K562 (cell line): ENCODE measurements around the gene SLC27A4. TPM values are rescaled to one million over a fixed set of nuclear protein-coding genes. Genes with fewer than 3 reads are reported as not detected.

Source experiments
- ATAC-seq: fragments of 200-7000 bp; cut with Tn5 transposase; 3 replicates; pipeline ENCODE4 v1.9.1; 2020; ENCODE audit warnings: moderate library complexity
- BruUV-seq: library from RNA; stranded (reverse); fragments of 400-500 nt; replicated peaks from 2 replicates; lab custom pipeline; 2021; lab: Mats Ljungman, UMichigan
- CTCF ChIA-PET: fragments of 300-600 bp; formaldehyde crosslinking; extraction: SDS; loops from one replicate; lab custom pipeline; 2021; ENCODE audit warnings: low intra/inter-chr PET ratio; lab: Yijun Ruan, JAX
- POLR2A ChIA-PET: fragments of 300-600, 350-650 bp; sonication (Branson Sonifier 250); formaldehyde crosslinking; extraction: SDS; loops from one replicate; lab custom pipeline; 2021; ENCODE audit warnings: antibody characterized with exemption, inconsistent platforms; lab: Yijun Ruan, JAX
- DNase-seq, 4 experiments: peaks; one replicate each; pipeline versions ENCODE4 v3.0.0 to v3.0.0-alpha.2; 2011 to 2018; ENCODE audit warnings: low spot score in 3 of 4, mixed read lengths in 3 of 4; ENCODE audit errors: extremely low read depth in 1 of 4
- FAIRE-seq: peaks from 2 replicates; lab custom pipeline; 2011; peaks lifted over from hg19 to GRCh38; lab: Jason Lieb, UNC
- H2AFZ ChIP-seq: 2 replicates; pipeline ENCODE4 v1.6.0; 2011; ENCODE audit warnings: low read depth, low read length, control low read depth, inconsistent platforms
- H3K27ac ChIP-seq: fragments of 200-600 bp; 3 replicates; pipeline ENCODE4 v1.8.0; 2011; ENCODE audit warnings: low read depth, mild to moderate bottlenecking, control low read depth, inconsistent platforms, low read length, moderate library complexity, mixed read lengths; ENCODE audit errors: extremely low read depth
- H3K27me3 ChIP-seq, 2 experiments: fragments of 300-600 bp in 1 of 2; 2 replicates in 1 of 2; 3 replicates in 1 of 2; pipeline versions ENCODE4 v1.6.0 to v1.8.0; 2011; ENCODE audit warnings: inconsistent platforms in 2 of 2, low read length in 2 of 2, mild to moderate bottlenecking in 1 of 2, mixed read lengths in 1 of 2, moderate library complexity in 1 of 2; ENCODE audit not compliant: control insufficient read depth in 2 of 2, insufficient read depth in 2 of 2
- H3K36me3 ChIP-seq: fragments of 300-600 bp; 3 replicates; pipeline ENCODE4 v1.8.0; 2011; ENCODE audit warnings: mild to moderate bottlenecking, low read length, inconsistent platforms; ENCODE audit not compliant: control insufficient read depth, insufficient read depth
- H3K4me1 ChIP-seq, 2 experiments: fragments of 200-600 bp in 1 of 2; replicated peaks in 1 of 2; 2 replicates in 1 of 2; 3 replicates in 1 of 2; pipeline versions ENCODE4 v1.5.1 to v1.8.0; 2011; ENCODE audit warnings: inconsistent platforms in 2 of 2, low read length in 2 of 2, mild to moderate bottlenecking in 1 of 2, mixed read lengths in 1 of 2, moderate library complexity in 1 of 2; ENCODE audit not compliant: control insufficient read depth in 2 of 2, insufficient read depth in 2 of 2
- H3K4me2 ChIP-seq: 2 replicates; pipeline ENCODE4 v1.6.1; 2011; ENCODE audit warnings: low read length, control low read depth, inconsistent platforms, mixed read lengths; ENCODE audit not compliant: insufficient read depth
- H3K4me3 ChIP-seq: fragments of 200-600 bp; sonication (generic), shearing (Covaris generic); 2 replicates; pipeline ENCODE4 v1.5.1; 2016; ENCODE audit warnings: control low read depth, inconsistent platforms
- H3K79me2 ChIP-seq: fragments of 200-600 bp; 3 replicates; pipeline ENCODE4 v1.8.0; 2011; ENCODE audit warnings: low read length, inconsistent platforms; ENCODE audit not compliant: control insufficient read depth, insufficient read depth
- H3K9ac ChIP-seq, 2 experiments: 2 replicates each; pipeline versions ENCODE4 v1.6.0 to v1.6.1; 2011; ENCODE audit warnings: low read depth in 2 of 2, low read length in 2 of 2, control low read depth in 1 of 2, inconsistent platforms in 1 of 2, mild to moderate bottlenecking in 1 of 2, mixed read lengths in 1 of 2; ENCODE audit not compliant: insufficient read depth in 1 of 2
- H3K9me1 ChIP-seq: one replicate; pipeline ENCODE4 v1.6.0; 2011; ENCODE audit warnings: inconsistent platforms, mild to moderate bottlenecking, low read length, moderate library complexity; ENCODE audit not compliant: control insufficient read depth, insufficient read depth
- H3K9me3 ChIP-seq: replicated peaks from 2 replicates; pipeline ENCODE4 v1.5.1; 2011; ENCODE audit warnings: low read depth, low read length, inconsistent platforms; ENCODE audit not compliant: control insufficient read depth, insufficient read depth
- H4K20me1 ChIP-seq: replicated peaks from 2 replicates; pipeline ENCODE4 v1.6.1; 2011; ENCODE audit warnings: low read length, inconsistent platforms, mixed read lengths; ENCODE audit not compliant: control insufficient read depth, insufficient read depth
- ZNF551 ChIP-seq: fragments of 250-450 bp; sonication (Bioruptor Pico); IDR thresholded peaks from 2 replicates; pipeline ENCODE4 v1.5.0; 2021; ENCODE audit warnings: mild to moderate bottlenecking, moderate library complexity
- WGBS: fragments of 100-300 bp; shearing (Covaris generic); methylation state at CpG from one replicate; pipeline ENCODE4 v1.1.6; 2016; ENCODE audit warnings: low coverage, mixed read lengths; ENCODE audit not compliant: insufficient coverage; ENCODE audit errors: missing lambda C conversion rate; 5-methylcytosine and 5-hydroxymethylcytosine counted together
- in situ Hi-C: fragments of 300-500 bp; cut with MboI; formaldehyde crosslinking; loops from 4 replicates; pipeline ENCODE4 v1.15.0; 2018; ENCODE audit warnings: inconsistent platforms, mixed read lengths
- intact Hi-C: fragments of 100-400 bp; cut with micrococcal nuclease; formaldehyde crosslinking; loops from 2 replicates; pipeline ENCODE4 v1.14.2; 2022
- polyA plus RNA-seq, 8 experiments: library from polyadenylated mRNA; depleted of rRNA in 4 of 8; stranded (reverse) in 5 of 8; unstranded in 3 of 8; fragments of >200 nt; fragmentation: Nextera tagmentation in 2 of 8; fragmentation: Illumina TruSeq in 1 of 8; extraction: Ambion mirVana in 2 of 8; extraction: Trizol in 1 of 8; gene quantifications; 2 replicates each; pipeline versions ENCODE4 v1.2.1 to v1.2.3, GENCODE V29; 2011 to 2014; ENCODE audit warnings: inconsistent platforms in 1 of 8, missing spikeins in 1 of 8
- total RNA-seq, 7 experiments: library from RNA; depleted of rRNA in 6 of 7; stranded (reverse); fragments of >200 nt in 6 of 7; fragmentation: Illumina TruSeq in 2 of 7; extraction: Trizol in 2 of 7; gene quantifications; 2 replicates each; pipeline versions ENCODE4 v1.2.1 to v1.2.3, GENCODE V29; 2011 to 2021; ENCODE audit warnings: low replicate concordance in 1 of 7
- TF ChIP-seq, protein P1 (sequence below), 2 experiments: fragments of 450-650 bp; formaldehyde crosslinking in 1 of 2; IDR thresholded peaks; 2 replicates each; pipeline versions ENCODE4 v1.4.0 to v1.6.1; 2014 to 2020; ENCODE audit warnings: mild to moderate bottlenecking in 2 of 2, borderline replicate concordance in 1 of 2, low read depth in 1 of 2

The SLC27A4 gene
- total and polyA plus RNA-seq, 9 of the 15 experiments (the other 6 are each of a cell fraction or from before 2014, with no cell fraction given), result 0.25 to 35.7 (median 14.0) TPM

DNA sequence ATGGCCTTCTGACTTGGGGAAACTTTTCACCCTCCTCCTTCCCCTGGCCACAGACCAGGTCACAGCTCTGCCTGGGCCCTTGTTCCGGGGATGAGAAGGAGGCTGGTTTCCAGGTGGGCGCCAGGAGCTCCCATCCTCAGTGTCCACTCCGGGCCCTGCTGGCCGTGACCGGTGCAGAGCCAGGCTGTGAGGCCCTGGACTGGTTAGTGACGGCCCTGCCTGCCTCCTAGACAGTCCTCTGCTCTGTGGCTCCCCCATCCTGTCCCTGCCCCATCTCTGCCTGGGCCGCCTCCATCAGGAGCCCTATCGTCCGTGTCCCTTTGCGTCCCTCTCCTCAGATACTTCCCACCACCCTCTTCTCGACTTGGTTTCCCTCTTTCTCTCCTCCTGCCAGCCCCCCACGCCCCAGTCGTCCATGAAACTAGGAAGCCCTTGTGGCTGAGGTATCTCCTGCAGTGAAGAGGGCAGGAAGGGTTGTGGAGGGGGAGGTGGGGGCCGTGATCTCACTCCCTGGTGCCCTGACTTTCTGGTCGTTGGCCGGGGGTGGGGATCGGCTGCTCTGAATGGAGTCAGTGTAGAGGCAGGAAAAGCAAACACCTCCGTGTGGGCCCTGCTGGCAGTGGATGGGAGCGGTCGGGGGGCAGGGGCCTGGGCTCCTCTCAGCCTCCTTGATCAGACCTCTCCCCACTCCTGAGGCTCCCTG lies 64.9 kb downstream of the SLC27A4 start:
- POLR2A ChIA-PET, result no interaction called here
- in situ Hi-C loops, result no loop called here
- intact Hi-C loops, result no loop called here

More for the DNA sequence above, 64.9 kb downstream of the SLC27A4 start:
- Histone ChIP-seq H3K79me2 (no peaks in the 10 kb centered on the region), H4K20me1 (no peaks in the 10 kb centered on the region), H3K4me3 (no peak overlapping the region), H2AFZ (0 out of 2 replicates have a peak overlapping the region, but pooled peaks have one; percentile 14), H3K36me3 (no peaks in the 10 kb centered on the region), H3K27me3 (peaks cover 0 to 14% of the 10 kb centered on the region in 2 experiments; a peak in 2 of 5 replicates), H3K9me1 (no peaks in the 10 kb centered on the region), H3K27ac (no peak overlapping the region), H3K9me3 (no peaks in the 10 kb centered on the region), H3K4me1 (peaks cover 0 to 13% of the 10 kb centered on the region in 2 experiments; a peak in 2 of 5 replicates), H3K9ac (peak overlapping the region in 1 of 2 experiments; percentile 73; a peak in 1 of 4 replicates), H3K4me2 (no peak overlapping the region)
- CTCF ChIA-PET, result no interaction called here
- BruUV-seq, result no TSS peak
- DNase-seq, result no peak
- FAIRE-seq, result no peak
- 20% methylated on average over 19 of the region's 20 CpGs for WGBS
- TF ChIP-seq, protein P1, sequence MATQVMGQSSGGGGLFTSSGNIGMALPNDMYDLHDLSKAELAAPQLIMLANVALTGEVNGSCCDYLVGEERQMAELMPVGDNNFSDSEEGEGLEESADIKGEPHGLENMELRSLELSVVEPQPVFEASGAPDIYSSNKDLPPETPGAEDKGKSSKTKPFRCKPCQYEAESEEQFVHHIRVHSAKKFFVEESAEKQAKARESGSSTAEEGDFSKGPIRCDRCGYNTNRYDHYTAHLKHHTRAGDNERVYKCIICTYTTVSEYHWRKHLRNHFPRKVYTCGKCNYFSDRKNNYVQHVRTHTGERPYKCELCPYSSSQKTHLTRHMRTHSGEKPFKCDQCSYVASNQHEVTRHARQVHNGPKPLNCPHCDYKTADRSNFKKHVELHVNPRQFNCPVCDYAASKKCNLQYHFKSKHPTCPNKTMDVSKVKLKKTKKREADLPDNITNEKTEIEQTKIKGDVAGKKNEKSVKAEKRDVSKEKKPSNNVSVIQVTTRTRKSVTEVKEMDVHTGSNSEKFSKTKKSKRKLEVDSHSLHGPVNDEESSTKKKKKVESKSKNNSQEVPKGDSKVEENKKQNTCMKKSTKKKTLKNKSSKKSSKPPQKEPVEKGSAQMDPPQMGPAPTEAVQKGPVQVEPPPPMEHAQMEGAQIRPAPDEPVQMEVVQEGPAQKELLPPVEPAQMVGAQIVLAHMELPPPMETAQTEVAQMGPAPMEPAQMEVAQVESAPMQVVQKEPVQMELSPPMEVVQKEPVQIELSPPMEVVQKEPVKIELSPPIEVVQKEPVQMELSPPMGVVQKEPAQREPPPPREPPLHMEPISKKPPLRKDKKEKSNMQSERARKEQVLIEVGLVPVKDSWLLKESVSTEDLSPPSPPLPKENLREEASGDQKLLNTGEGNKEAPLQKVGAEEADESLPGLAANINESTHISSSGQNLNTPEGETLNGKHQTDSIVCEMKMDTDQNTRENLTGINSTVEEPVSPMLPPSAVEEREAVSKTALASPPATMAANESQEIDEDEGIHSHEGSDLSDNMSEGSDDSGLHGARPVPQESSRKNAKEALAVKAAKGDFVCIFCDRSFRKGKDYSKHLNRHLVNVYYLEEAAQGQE (IDR thresholded peaks at IDR 0.05; ENCODE audit: borderline replicate concordance), result peak; percentile 17; the same call in 1 of the 2 replicates
- TF ChIP-seq, protein P1 (CRISPR knock-in tag; IDR thresholded peaks at IDR 0.05; ENCODE audit: low read depth), result no peak
- TF ChIP-seq ZNF551 (CRISPR knock-in tag), result no peak
- peak; percentile 70 for ATAC-seq
